ENCODE data around the gene TDP1. TPM values are rescaled to one million over a fixed set of nuclear protein-coding genes. Genes with fewer than 3 reads are reported as not detected.

The TDP1 gene
- total and polyA plus RNA-seq, 9 of the 15 experiments (the other 6 are each of a cell fraction or from before 2014, with no cell fraction given): 21.4 to 41.6 (median 32.3) TPM

GRCh38 chr14:89922031-89922907 is 33.5 kb upstream of the TDP1 start (continued):
- no peak for TF ChIP-seq ZBTB40 (IDR thresholded peaks at IDR 0.05)
- no peak for TF ChIP-seq ZBTB40 (CRISPR knock-in tag; IDR thresholded peaks at IDR 0.05)
- TF ChIP-seq ELK3 (CRISPR knock-in tag; IDR thresholded peaks at IDR 0.05): no peak
- TF ChIP-seq ETV1 (tag; conservative IDR thresholded peaks at IDR 0.05; ENCODE audit: low read depth): no peak
